ENCODE data around the gene TTC12. TPM values are rescaled to one million over a fixed set of nuclear protein-coding genes. Genes with fewer than 3 reads are reported as not detected.

The TTC12 gene
- total and polyA plus RNA-seq, 2 of the 13 experiments (the other 11 are each of a cell fraction or from before 2014, with no cell fraction given), result 5.4 to 11.6 TPM

- TF ChIP-seq, protein P1, sequence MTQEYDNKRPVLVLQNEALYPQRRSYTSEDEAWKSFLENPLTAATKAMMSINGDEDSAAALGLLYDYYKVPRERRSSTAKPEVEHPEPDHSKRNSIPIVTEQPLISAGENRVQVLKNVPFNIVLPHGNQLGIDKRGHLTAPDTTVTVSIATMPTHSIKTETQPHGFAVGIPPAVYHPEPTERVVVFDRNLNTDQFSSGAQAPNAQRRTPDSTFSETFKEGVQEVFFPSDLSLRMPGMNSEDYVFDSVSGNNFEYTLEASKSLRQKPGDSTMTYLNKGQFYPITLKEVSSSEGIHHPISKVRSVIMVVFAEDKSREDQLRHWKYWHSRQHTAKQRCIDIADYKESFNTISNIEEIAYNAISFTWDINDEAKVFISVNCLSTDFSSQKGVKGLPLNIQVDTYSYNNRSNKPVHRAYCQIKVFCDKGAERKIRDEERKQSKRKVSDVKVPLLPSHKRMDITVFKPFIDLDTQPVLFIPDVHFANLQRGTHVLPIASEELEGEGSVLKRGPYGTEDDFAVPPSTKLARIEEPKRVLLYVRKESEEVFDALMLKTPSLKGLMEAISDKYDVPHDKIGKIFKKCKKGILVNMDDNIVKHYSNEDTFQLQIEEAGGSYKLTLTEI (CRISPR knock-in tag; conservative IDR thresholded peaks at IDR 0.05), result no peak
- TF ChIP-seq, protein P2, sequence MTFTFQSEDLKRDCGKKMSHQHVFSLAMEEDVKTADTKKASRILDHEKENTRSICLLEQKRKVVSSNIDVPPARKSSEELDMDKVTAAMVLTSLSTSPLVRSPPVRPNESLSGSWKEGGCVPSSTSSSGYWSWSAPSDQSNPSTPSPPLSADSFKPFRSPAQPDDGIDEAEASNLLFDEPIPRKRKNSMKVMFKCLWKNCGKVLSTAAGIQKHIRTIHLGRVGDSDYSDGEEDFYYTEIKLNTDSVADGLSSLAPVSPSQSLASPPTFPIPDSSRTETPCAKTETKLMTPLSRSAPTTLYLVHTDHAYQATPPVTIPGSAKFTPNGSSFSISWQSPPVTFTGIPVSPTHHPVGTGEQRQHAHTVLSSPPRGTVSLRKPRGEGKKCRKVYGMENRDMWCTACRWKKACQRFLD (CRISPR knock-in tag; IDR thresholded peaks at IDR 0.05; ENCODE audit: borderline replicate concordance), result no peak
- no peak for TF ChIP-seq ZGPAT (CRISPR knock-in tag; IDR thresholded peaks at IDR 0.05)
- TF ChIP-seq FOXP1 (IDR thresholded peaks at IDR 0.05), result no peak
- peak; percentile 48; the same call in 1 of the 2 replicates for TF ChIP-seq FOXP1 (CRISPR knock-in tag; IDR thresholded peaks at IDR 0.05)
- no peak for TF ChIP-seq ZFP41 (CRISPR knock-in tag; IDR thresholded peaks at IDR 0.05; ENCODE audit: borderline replicate concordance)
- no peak for TF ChIP-seq MED1 (CRISPR knock-in tag; IDR thresholded peaks at IDR 0.05)
- TF ChIP-seq, protein P3, sequence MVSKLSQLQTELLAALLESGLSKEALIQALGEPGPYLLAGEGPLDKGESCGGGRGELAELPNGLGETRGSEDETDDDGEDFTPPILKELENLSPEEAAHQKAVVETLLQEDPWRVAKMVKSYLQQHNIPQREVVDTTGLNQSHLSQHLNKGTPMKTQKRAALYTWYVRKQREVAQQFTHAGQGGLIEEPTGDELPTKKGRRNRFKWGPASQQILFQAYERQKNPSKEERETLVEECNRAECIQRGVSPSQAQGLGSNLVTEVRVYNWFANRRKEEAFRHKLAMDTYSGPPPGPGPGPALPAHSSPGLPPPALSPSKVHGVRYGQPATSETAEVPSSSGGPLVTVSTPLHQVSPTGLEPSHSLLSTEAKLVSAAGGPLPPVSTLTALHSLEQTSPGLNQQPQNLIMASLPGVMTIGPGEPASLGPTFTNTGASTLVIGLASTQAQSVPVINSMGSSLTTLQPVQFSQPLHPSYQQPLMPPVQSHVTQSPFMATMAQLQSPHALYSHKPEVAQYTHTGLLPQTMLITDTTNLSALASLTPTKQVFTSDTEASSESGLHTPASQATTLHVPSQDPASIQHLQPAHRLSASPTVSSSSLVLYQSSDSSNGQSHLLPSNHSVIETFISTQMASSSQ (IDR thresholded peaks at IDR 0.05; ENCODE audit: low read depth), result peak; percentile 75
- TF ChIP-seq, protein P3 (CRISPR knock-in tag; IDR thresholded peaks at IDR 0.05; ENCODE audit: borderline replicate concordance), result 0 out of 2 replicates have a peak, but pooled peaks have one; percentile 22
- TF ChIP-seq XRCC5 (optimal IDR thresholded peaks at IDR 0.05; ENCODE audit: low read length), result peak; percentile 17
- TF ChIP-seq DNMT3B (CRISPR knock-in tag; conservative IDR thresholded peaks at IDR 0.05), result no peak
- TF ChIP-seq, protein P4, sequence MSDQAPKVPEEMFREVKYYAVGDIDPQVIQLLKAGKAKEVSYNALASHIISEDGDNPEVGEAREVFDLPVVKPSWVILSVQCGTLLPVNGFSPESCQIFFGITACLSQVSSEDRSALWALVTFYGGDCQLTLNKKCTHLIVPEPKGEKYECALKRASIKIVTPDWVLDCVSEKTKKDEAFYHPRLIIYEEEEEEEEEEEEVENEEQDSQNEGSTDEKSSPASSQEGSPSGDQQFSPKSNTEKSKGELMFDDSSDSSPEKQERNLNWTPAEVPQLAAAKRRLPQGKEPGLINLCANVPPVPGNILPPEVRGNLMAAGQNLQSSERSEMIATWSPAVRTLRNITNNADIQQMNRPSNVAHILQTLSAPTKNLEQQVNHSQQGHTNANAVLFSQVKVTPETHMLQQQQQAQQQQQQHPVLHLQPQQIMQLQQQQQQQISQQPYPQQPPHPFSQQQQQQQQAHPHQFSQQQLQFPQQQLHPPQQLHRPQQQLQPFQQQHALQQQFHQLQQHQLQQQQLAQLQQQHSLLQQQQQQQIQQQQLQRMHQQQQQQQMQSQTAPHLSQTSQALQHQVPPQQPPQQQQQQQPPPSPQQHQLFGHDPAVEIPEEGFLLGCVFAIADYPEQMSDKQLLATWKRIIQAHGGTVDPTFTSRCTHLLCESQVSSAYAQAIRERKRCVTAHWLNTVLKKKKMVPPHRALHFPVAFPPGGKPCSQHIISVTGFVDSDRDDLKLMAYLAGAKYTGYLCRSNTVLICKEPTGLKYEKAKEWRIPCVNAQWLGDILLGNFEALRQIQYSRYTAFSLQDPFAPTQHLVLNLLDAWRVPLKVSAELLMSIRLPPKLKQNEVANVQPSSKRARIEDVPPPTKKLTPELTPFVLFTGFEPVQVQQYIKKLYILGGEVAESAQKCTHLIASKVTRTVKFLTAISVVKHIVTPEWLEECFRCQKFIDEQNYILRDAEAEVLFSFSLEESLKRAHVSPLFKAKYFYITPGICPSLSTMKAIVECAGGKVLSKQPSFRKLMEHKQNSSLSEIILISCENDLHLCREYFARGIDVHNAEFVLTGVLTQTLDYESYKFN (CRISPR knock-in tag; conservative IDR thresholded peaks at IDR 0.05), result peak; percentile 58
- TF ChIP-seq ZNF747 (CRISPR knock-in tag; IDR thresholded peaks at IDR 0.05; ENCODE audit: borderline replicate concordance), result no peak
- TF ChIP-seq, protein P5, sequence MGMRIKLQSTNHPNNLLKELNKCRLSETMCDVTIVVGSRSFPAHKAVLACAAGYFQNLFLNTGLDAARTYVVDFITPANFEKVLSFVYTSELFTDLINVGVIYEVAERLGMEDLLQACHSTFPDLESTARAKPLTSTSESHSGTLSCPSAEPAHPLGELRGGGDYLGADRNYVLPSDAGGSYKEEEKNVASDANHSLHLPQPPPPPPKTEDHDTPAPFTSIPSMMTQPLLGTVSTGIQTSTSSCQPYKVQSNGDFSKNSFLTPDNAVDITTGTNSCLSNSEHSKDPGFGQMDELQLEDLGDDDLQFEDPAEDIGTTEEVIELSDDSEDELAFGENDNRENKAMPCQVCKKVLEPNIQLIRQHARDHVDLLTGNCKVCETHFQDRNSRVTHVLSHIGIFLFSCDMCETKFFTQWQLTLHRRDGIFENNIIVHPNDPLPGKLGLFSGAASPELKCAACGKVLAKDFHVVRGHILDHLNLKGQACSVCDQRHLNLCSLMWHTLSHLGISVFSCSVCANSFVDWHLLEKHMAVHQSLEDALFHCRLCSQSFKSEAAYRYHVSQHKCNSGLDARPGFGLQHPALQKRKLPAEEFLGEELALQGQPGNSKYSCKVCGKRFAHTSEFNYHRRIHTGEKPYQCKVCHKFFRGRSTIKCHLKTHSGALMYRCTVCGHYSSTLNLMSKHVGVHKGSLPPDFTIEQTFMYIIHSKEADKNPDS (CRISPR knock-in tag; IDR thresholded peaks at IDR 0.05), result peak; percentile 69; the same call in 1 of the 2 replicates
- TF ChIP-seq SKI (IDR thresholded peaks at IDR 0.05; ENCODE audit: partially characterized antibody), result no peak
Observed at GRCh38 chr11:113288286-113288863, 26.0 kb upstream of the TTC12 start (continued).

Data from HepG2 (cell line).